Endothelial cell (in vitro differentiated cells): Measurements from ENCODE around the gene CBX2. TPM values are rescaled to one million over a fixed set of nuclear protein-coding genes. Genes with fewer than 3 reads are reported as not detected.
"Not testable (repeated sequence)": the region's sequence is repeated elsewhere in the genome, so short reads cannot be mapped to it uniquely, and the experiment has no call there.

Experiments used
- DNase-seq: peaks from one replicate; pipeline ENCODE4 v3.0.0; 2021; ENCODE audit warnings: low spot score
- H3K27ac Mint-ChIP-seq: one replicate; pipeline ENCODE4 v1.8.0; 2021; ENCODE audit warnings: mixed read lengths, inconsistent platforms; ENCODE audit not compliant: unreplicated experiment
- H3K27me3 Mint-ChIP-seq: one replicate; pipeline ENCODE4 v1.8.0; 2021; ENCODE audit warnings: mild to moderate bottlenecking, moderate library complexity, mixed read lengths, inconsistent platforms; ENCODE audit not compliant: unreplicated experiment
- H3K36me3 Mint-ChIP-seq: one replicate; pipeline ENCODE4 v1.8.0; 2021; ENCODE audit warnings: mild to moderate bottlenecking, low read depth, mixed read lengths, inconsistent platforms; ENCODE audit not compliant: unreplicated experiment
- H3K4me1 Mint-ChIP-seq: one replicate; pipeline ENCODE4 v1.8.0; 2021; ENCODE audit warnings: mild to moderate bottlenecking, mixed read lengths, inconsistent platforms; ENCODE audit not compliant: unreplicated experiment
- H3K4me3 Mint-ChIP-seq: one replicate; pipeline ENCODE4 v1.8.0; 2021; ENCODE audit warnings: mild to moderate bottlenecking, mixed read lengths, inconsistent platforms; ENCODE audit not compliant: unreplicated experiment
- H3K9me3 Mint-ChIP-seq: one replicate; pipeline ENCODE4 v1.8.0; 2021; ENCODE audit warnings: mixed read lengths, inconsistent platforms; ENCODE audit not compliant: unreplicated experiment
- total RNA-seq: library from RNA; stranded (reverse); fragmentation: NEBNext Ultra II Directional; extraction: Animal tissue kit (Norgen Biotek cat#: 25700); gene quantifications from one replicate; pipeline ENCODE4 v1.2.1, GENCODE V29; 2021; ENCODE audit not compliant: unreplicated experiment
- TF ChIP-seq, protein P1 (sequence below): fragments of 200-600 bp; sonication (generic); IDR thresholded peaks from one replicate; pipeline ENCODE4 v1.5.0; 2021; ENCODE audit warnings: antibody characterized with exemption; ENCODE audit not compliant: unreplicated experiment

CBX2 gene
- total RNA-seq, 1 donor from 2014 or later: 50.0 TPM

GRCh38 chr17:79769570-79770506 is 8.1 kb upstream of the CBX2 start:
- TF ChIP-seq, protein P1, sequence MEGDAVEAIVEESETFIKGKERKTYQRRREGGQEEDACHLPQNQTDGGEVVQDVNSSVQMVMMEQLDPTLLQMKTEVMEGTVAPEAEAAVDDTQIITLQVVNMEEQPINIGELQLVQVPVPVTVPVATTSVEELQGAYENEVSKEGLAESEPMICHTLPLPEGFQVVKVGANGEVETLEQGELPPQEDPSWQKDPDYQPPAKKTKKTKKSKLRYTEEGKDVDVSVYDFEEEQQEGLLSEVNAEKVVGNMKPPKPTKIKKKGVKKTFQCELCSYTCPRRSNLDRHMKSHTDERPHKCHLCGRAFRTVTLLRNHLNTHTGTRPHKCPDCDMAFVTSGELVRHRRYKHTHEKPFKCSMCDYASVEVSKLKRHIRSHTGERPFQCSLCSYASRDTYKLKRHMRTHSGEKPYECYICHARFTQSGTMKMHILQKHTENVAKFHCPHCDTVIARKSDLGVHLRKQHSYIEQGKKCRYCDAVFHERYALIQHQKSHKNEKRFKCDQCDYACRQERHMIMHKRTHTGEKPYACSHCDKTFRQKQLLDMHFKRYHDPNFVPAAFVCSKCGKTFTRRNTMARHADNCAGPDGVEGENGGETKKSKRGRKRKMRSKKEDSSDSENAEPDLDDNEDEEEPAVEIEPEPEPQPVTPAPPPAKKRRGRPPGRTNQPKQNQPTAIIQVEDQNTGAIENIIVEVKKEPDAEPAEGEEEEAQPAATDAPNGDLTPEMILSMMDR: no peak
- no peak overlapping the region for H3K27ac Mint-ChIP-seq
- H3K4me3 Mint-ChIP-seq: no peak overlapping the region
- DNase-seq: no peak
- peaks cover 4% of the 10 kb centered on the region for H3K36me3 Mint-ChIP-seq
- no peaks in the 10 kb centered on the region for H3K9me3 Mint-ChIP-seq
- H3K27me3 Mint-ChIP-seq: peaks cover 1% of the 10 kb centered on the region
- H3K4me1 Mint-ChIP-seq: no peaks in the 10 kb centered on the region

DNA sequence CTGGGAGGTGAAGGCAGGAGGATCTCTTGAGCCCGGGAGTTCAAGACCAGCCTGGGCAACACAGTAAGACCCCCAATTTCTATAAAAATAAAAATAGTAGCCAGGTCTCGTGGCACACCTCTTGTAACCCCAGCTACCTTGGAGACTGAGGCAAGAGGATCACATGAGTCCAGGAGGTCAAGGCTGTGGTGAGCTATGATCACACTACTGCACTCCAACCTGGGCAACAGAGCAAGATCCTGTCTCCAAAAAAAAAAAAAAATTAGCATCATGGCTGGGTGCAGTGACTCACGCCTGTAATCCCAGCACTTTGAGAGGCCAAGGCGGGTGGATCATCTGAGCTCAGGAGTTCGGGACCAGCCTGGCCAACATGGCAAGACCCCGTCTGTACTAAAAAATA is 6.7 kb upstream of the CBX2 start:
- DNase-seq: no peak
- Mint-ChIP-seq H3K4me3 (no peak overlapping the region), H3K36me3 (peaks cover 4% of the 10 kb centered on the region), H3K9me3 (no peaks in the 10 kb centered on the region), H3K27me3 (peaks cover 1% of the 10 kb centered on the region), H3K27ac (no peak overlapping the region), H3K4me1 (peaks cover 7% of the 10 kb centered on the region)
- TF ChIP-seq, protein P1: no peak

DNA sequence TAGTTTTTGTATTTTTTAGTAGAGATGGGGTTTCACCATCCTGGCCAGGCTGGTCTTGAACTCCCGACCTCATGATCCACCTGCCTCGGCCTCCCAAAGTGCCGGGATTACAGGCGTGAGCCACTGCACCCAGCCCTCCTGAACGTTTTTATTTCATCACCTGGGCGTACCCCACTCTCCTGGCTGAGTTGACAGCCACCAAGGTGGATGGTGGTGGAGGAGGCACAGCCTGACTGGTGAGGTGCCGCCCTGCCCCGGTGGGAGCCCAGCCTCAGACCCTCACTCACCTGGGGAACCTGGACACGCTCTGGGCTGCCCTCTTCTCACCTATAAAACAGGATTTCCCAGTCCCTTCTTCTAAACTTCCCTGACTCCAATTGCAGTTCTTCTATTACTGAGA is 5.2 kb upstream of the CBX2 start:
- H3K4me1 Mint-ChIP-seq: peaks cover 17% of the 10 kb centered on the region
- H3K27ac Mint-ChIP-seq, DNase-seq, H3K4me3 Mint-ChIP-seq, H3K27me3 Mint-ChIP-seq, H3K36me3 Mint-ChIP-seq, H3K9me3 Mint-ChIP-seq: not testable (repeated sequence)

- TF ChIP-seq, protein P1: no peak
- DNase-seq: no peak
- H3K9me3 Mint-ChIP-seq: no peaks in the 10 kb centered on the region
- peaks cover 7% of the 10 kb centered on the region for H3K27me3 Mint-ChIP-seq
- peaks cover 7% of the 10 kb centered on the region for H3K36me3 Mint-ChIP-seq
- peaks cover 24% of the 10 kb centered on the region for H3K4me1 Mint-ChIP-seq
- no peak overlapping the region for H3K27ac Mint-ChIP-seq
- H3K4me3 Mint-ChIP-seq: no peak overlapping the region
Measured at GRCh38 chr17:79774561-79774975, 3.4 kb upstream of the CBX2 start.

- peaks cover 17% of the 10 kb centered on the region for H3K36me3 Mint-ChIP-seq
- H3K4me3 Mint-ChIP-seq: no peak overlapping the region
- H3K27me3 Mint-ChIP-seq: peaks cover 13% of the 10 kb centered on the region
- TF ChIP-seq, protein P1: no peak
- peaks cover 35% of the 10 kb centered on the region for H3K4me1 Mint-ChIP-seq
- DNase-seq: no peak
- no peaks in the 10 kb centered on the region for H3K9me3 Mint-ChIP-seq
- no peak overlapping the region for H3K27ac Mint-ChIP-seq
Measured at GRCh38 chr17:79775632-79776031, 2.3 kb upstream of the CBX2 start.
